Activated naive CD4-positive, alpha-beta T cell treated with anti-CD3 and anti-CD28 coated beads, Interleukin-2, amount 50 U/mL, for 24 hours (primary cell): ENCODE data around the gene PDE4B.
A peak's percentile ranks its signal among the peaks of the same experiment; 100 is the strongest.
"Not testable (repeated sequence)": the region's sequence is repeated elsewhere in the genome, so short reads cannot be mapped to it uniquely, and the experiment has no call there.

Experiments
- H3K27ac Mint-ChIP-seq: one replicate; pipeline ENCODE4 v1.8.0; 2021; ENCODE audit warnings: mild to moderate bottlenecking, mixed read lengths
- H3K27me3 Mint-ChIP-seq: one replicate; pipeline ENCODE4 v1.8.0; 2021; ENCODE audit warnings: mixed read lengths
- H3K36me3 Mint-ChIP-seq: one replicate; pipeline ENCODE4 v1.8.0; 2021; ENCODE audit warnings: mixed read lengths
- H3K4me1 Mint-ChIP-seq: one replicate; pipeline ENCODE4 v1.8.0; 2021; ENCODE audit warnings: mixed read lengths
- H3K4me3 Mint-ChIP-seq: one replicate; pipeline ENCODE4 v1.8.0; 2021; ENCODE audit warnings: mild to moderate bottlenecking, mixed read lengths
- H3K9me3 Mint-ChIP-seq: one replicate; pipeline ENCODE4 v1.8.0; 2021; ENCODE audit warnings: mixed read lengths

Gene PDE4B

DNA sequence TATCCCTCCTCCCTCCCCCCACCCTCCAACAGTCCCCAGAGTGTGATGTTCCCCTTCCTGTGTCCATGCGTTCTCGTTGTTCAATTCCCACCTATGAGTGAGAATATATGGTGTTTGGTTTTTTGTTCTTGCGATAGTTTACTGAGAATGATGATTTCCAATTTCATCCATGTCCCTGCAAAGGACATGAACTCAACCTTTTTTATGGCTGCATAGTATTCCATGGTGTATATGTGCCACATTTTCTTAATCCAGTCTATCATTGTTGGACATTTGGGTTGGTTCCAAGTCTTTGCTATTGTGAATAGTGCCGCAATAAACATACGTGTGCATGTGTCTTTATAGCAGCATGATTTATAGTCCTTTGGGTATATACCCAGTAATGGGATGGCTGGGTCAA, 311.4 kb downstream of the PDE4B start:
- H3K9me3 Mint-ChIP-seq, H3K4me1 Mint-ChIP-seq, H3K36me3 Mint-ChIP-seq, H3K27me3 Mint-ChIP-seq, H3K27ac Mint-ChIP-seq, H3K4me3 Mint-ChIP-seq: not testable (repeated sequence)

DNA sequence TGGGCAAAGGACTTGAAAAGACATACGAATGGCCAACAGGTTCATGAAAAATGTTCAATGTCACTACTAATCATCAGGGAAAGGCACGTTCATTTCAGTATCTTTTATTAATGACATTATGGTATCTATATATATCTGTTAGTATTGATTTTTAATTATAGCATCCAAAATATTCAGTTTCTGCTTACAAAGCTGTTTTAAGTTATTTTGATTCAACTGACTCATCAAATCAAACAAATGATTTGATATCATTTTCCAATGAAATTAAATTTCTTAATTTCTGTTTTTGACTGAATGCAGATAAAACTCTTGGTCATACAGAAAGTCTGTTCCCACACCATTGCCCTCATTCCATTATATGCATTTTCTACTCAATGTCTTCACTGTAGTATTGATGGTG, 315.9 kb downstream of the PDE4B start:
- no peaks in the 10 kb centered on the region for H3K36me3 Mint-ChIP-seq
- no peak overlapping the region for H3K27ac Mint-ChIP-seq
- peaks cover 6% of the 10 kb centered on the region for H3K27me3 Mint-ChIP-seq
- no peaks in the 10 kb centered on the region for H3K9me3 Mint-ChIP-seq
- H3K4me3 Mint-ChIP-seq, result no peak overlapping the region
- no peaks in the 10 kb centered on the region for H3K4me1 Mint-ChIP-seq

DNA sequence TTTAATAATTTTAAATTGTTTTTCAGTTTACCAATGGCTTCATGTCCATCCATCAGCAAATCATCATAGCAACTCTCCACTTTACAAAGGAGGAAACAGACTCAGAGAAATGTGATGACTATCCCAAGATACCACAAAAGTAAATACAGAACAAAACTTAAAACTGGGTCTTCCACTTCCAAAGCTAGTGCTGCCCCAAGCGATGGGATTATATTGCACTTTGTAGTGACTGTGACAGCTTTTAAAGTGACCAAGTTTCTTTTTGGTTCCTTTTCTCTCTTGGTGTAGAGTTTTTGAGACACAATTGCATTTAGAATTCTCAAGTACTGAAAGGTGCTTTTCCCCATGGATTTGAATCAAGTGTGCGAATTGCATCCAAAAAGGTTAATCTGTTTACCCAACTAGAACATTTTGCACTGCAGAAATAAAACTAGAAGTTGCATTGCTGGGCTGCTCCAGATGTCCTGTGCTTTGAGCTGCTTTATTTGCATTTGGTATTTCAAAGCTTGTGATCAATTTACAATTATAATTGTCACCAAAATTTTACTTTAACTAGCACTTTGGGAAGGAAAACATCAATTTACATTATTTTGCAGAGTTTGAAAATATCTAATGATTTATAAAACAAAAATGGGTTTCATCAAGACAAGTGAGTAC, 320.2 kb downstream of the PDE4B start:
- H3K4me3 Mint-ChIP-seq, result no peak overlapping the region
- H3K36me3 Mint-ChIP-seq, result no peaks in the 10 kb centered on the region
- H3K4me1 Mint-ChIP-seq, result no peaks in the 10 kb centered on the region
- no peaks in the 10 kb centered on the region for H3K9me3 Mint-ChIP-seq
- H3K27me3 Mint-ChIP-seq, result peaks cover 6% of the 10 kb centered on the region
- H3K27ac Mint-ChIP-seq, result no peak overlapping the region

DNA sequence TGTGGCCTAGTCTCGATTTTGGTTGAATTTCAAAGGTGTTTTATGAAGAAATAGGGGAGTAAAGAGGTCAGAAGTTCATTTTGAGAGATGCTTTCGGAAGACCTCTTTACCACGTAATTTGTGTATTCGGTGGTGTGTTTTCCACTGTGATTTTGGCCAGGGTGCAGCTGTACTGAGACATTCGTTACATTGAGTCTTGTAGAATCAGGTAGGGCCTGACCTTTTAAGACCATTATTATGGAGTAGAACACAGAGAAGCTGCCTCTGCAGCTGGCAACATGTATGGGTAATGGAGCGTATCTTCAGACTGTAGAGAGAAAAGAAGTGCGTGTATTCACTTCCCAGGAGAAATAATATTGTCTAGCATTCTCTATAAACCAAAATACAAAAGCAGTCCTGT, 326.5 kb downstream of the PDE4B start:
- Mint-ChIP-seq H3K4me1 (no peaks in the 10 kb centered on the region), H3K9me3 (no peaks in the 10 kb centered on the region), H3K36me3 (no peaks in the 10 kb centered on the region), H3K4me3 (no peak overlapping the region), H3K27me3 (peaks cover 6% of the 10 kb centered on the region), H3K27ac (no peak overlapping the region)

DNA sequence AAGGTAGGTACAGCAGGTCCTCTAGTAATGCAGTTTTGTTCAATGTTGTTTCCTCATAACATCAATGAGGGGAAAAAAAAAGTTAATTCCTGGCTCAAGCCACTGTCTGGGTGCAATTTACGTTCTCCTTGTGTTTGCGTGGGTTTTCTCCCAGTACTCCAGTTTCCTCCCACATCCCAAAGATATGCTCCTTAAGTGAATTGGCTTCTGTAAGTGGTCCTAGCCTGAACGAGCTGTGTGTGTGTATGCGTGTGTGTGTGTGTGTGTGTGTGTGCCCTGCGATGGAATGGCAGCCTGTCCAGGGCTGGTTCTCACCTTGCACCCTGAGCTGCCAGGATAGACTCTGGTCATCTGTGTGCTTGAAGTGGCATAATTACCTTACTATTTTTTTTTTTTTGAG, 332.0 kb downstream of the PDE4B start:
- H3K27ac Mint-ChIP-seq, result no peak overlapping the region
- peaks cover 8% of the 10 kb centered on the region for H3K4me1 Mint-ChIP-seq
- no peaks in the 10 kb centered on the region for H3K36me3 Mint-ChIP-seq
- peaks cover 12% of the 10 kb centered on the region for H3K27me3 Mint-ChIP-seq
- H3K9me3 Mint-ChIP-seq, result peaks cover 7% of the 10 kb centered on the region
- no peak overlapping the region for H3K4me3 Mint-ChIP-seq

DNA sequence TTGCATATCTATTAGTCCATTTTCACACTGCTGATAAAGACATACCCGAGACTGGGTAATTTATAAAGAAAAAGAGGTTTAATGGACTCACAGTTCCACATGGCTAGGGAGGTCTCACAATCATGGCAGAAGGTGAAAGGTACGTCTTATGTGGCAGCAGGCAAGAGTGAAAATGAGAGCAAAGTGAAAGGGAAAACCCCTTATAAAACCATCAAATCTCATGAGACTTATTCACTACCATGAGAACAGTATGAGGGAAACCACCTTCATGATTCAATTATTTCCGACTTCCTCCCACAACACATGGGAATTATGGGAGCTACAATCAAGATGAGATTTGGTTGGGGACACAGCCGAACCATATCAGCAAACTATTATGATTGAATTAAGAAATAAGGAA, 335.9 kb downstream of the PDE4B start:
- not testable (repeated sequence) for H3K9me3 Mint-ChIP-seq, H3K36me3 Mint-ChIP-seq, H3K4me3 Mint-ChIP-seq, H3K27me3 Mint-ChIP-seq
- H3K27ac Mint-ChIP-seq, result peak overlapping the region; percentile 55
- H3K4me1 Mint-ChIP-seq, result peaks cover 12% of the 10 kb centered on the region

DNA sequence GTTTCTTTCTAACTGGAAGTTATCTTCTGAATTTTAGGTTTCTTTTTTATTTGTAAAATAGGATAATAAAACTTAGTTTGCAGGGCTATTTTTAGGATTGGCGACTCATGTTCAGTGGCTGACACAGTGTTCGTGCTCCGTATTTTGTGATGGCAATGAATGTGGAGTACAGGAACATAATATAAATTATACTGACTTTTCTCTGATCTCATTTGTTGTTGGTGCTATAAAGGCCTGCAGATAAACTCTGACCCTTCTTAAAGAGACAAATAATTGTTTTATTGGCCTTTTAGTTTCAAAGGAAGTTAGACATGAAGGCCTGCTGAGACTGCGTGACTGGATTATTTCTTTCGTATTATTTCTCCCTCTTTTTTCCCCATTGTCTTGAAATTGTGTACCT, 339.6 kb downstream of the PDE4B start:
- no peaks in the 10 kb centered on the region for H3K36me3 Mint-ChIP-seq
- H3K4me1 Mint-ChIP-seq, result peaks cover 12% of the 10 kb centered on the region
- peaks cover 7% of the 10 kb centered on the region for H3K9me3 Mint-ChIP-seq
- no peak overlapping the region for H3K4me3 Mint-ChIP-seq
- H3K27me3 Mint-ChIP-seq, result peaks cover 1% of the 10 kb centered on the region
- no peak overlapping the region for H3K27ac Mint-ChIP-seq

DNA sequence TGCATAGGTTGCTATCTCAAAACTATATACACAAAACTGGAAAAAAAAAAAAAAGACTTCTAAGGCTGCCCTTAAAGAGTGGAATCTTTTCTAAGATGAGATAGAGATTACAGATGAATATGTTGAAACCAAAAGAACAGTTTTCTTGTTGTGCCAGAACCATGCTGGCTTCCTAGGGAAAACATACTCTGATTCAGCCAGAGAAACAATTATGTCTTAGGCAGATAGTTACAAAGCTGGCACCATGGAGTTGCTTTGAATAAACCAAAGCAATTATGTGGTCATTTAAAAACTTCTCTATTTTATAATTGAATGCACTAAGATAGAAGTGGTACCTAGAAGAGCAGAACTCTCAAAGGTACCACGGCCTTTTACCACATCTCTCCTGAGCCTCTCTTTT, 341.3 kb downstream of the PDE4B start:
- no peaks in the 10 kb centered on the region for H3K9me3 Mint-ChIP-seq
- H3K27ac Mint-ChIP-seq, result no peak overlapping the region
- no peaks in the 10 kb centered on the region for H3K36me3 Mint-ChIP-seq
- no peaks in the 10 kb centered on the region for H3K27me3 Mint-ChIP-seq
- no peak overlapping the region for H3K4me3 Mint-ChIP-seq
- peaks cover 4% of the 10 kb centered on the region for H3K4me1 Mint-ChIP-seq

DNA sequence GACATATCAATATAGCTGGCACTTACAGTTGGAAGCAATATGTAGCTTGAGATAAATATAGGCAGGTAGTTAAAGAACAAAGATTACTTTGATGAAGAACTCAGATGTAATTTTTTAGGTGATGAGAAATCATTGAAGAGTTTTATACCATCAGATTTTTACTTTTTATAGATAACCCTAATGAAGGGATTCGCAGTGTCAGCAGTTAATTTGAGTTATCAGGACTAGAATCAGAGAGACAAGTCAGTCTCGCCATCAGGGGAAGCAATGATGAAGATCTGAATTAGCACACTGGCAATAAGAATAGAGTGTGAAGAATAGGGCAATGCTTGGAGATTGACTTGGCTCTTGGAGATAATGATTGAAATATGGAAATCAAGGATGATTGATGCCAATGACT, 342.5 kb downstream of the PDE4B start:
- H3K9me3 Mint-ChIP-seq, result no peaks in the 10 kb centered on the region
- H3K4me1 Mint-ChIP-seq, result peaks cover 4% of the 10 kb centered on the region
- H3K27me3 Mint-ChIP-seq, result no peaks in the 10 kb centered on the region
- no peak overlapping the region for H3K27ac Mint-ChIP-seq
- H3K4me3 Mint-ChIP-seq, result no peak overlapping the region
- no peaks in the 10 kb centered on the region for H3K36me3 Mint-ChIP-seq

DNA sequence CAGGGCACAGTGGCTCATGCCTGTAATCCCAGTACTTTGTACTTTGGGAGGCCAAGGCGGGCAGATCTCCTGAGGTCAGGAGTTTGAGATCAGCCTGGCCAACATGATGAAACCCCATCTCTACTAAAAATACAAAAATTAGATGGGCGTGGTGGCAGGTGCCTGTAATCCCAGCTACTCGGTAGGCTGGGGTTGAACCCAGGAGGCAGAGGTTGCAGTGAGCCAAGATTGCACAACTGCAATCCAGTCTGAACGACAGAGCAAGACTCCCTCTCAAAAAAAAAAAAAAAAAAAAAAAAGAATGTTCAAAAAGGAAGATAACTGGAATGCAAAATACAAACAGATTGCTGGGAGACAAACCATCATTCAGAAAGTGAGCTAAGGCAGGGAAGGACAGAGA, 343.7 kb downstream of the PDE4B start:
- H3K27ac Mint-ChIP-seq, H3K4me1 Mint-ChIP-seq, H3K27me3 Mint-ChIP-seq, H3K9me3 Mint-ChIP-seq, H3K4me3 Mint-ChIP-seq, H3K36me3 Mint-ChIP-seq: not testable (repeated sequence)

DNA sequence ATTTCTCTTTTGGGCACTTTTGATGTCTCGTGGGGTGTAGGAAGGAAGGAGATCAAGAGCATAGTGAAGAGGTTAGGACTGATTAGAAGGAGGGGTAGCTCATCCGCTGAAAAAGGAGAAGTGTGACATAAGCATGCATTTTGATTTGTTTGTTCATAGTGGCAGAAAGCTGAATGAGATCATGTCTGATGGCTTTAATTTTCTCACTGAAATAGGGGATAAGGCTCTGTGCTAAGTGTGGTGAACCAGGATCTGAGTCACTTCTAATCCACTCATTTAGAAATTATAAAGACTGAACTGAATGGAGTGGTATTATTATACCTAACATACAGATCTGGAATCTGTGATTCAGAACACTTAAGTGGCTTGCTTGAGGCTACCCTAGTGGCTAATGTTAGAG, 344.5 kb downstream of the PDE4B start:
- no peaks in the 10 kb centered on the region for H3K9me3 Mint-ChIP-seq
- no peaks in the 10 kb centered on the region for H3K27me3 Mint-ChIP-seq
- no peak overlapping the region for H3K4me3 Mint-ChIP-seq
- H3K4me1 Mint-ChIP-seq, result no peaks in the 10 kb centered on the region
- no peaks in the 10 kb centered on the region for H3K36me3 Mint-ChIP-seq
- H3K27ac Mint-ChIP-seq, result peak overlapping the region; percentile 10

DNA sequence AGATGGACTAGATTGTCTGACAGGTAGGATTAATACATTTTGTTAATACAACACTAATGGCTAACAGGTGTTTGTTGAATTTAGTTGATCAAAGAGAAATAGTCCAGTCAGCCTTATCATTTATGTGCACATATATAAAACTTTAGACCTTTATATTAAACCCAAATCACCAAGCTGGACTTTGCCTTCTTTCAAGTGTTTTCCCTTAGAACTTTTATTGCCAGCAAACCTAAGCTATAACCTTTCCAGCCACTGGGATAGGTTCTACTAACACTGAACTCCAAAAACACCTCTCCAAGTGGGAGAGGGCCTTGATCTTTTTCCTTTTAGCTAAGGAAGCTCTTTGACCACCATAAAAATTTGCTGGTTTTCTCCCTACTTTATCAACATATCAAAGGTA, 345.9 kb downstream of the PDE4B start:
- H3K4me1 Mint-ChIP-seq, result no peaks in the 10 kb centered on the region

DNA sequence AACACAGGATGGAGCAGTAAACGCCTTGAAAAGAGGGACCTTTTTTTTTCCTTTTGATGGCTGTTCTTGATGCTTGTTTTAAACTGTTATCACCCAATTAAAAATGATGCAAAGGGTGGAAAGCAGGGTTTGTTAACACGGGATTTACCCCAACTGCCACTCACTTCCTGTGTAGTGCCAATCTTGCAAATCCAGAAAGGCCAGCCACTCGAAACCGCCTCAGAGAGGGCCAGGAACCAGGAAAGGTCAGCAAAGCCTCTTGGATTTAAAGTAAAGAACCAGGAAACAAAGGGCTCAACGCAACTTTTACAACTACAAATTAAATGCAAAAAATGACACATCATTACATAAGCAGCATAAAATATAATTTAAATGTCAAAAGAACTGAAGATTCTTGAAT, 347.4 kb downstream of the PDE4B start:
- no peak overlapping the region for H3K27ac Mint-ChIP-seq
- no peaks in the 10 kb centered on the region for H3K36me3 Mint-ChIP-seq
- no peaks in the 10 kb centered on the region for H3K4me1 Mint-ChIP-seq
- no peak overlapping the region for H3K4me3 Mint-ChIP-seq
- no peaks in the 10 kb centered on the region for H3K27me3 Mint-ChIP-seq
- no peaks in the 10 kb centered on the region for H3K9me3 Mint-ChIP-seq

More for the DNA sequence above, 345.9 kb downstream of the PDE4B start:
- H3K4me3 Mint-ChIP-seq, result no peak overlapping the region
- H3K27me3 Mint-ChIP-seq, result no peaks in the 10 kb centered on the region
- H3K9me3 Mint-ChIP-seq, result no peaks in the 10 kb centered on the region
- H3K36me3 Mint-ChIP-seq, result no peaks in the 10 kb centered on the region
- no peak overlapping the region for H3K27ac Mint-ChIP-seq

DNA sequence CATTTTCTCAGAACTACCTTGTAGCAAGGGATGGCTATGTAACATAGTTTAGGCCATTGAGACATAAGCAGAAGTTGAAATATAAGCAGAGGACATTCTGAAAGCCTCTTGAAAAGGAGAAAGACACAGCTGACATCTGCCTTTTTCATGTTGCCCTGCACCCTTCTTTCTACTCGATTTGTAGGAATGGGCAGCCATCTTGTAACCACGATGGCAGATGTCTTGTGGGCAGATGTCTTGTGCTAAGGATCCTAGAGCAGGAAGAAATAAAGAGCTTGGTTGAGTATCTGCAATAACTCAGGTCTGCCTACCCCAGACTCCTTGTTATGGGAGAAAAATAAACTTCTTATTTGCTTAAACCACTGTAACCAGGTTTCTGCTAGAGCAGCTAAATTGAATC, 351.0 kb downstream of the PDE4B start:
- no peaks in the 10 kb centered on the region for H3K9me3 Mint-ChIP-seq
- H3K4me3 Mint-ChIP-seq, result no peak overlapping the region
- no peak overlapping the region for H3K27ac Mint-ChIP-seq
- H3K36me3 Mint-ChIP-seq, result no peaks in the 10 kb centered on the region
- H3K27me3 Mint-ChIP-seq, result peaks cover 3% of the 10 kb centered on the region
- H3K4me1 Mint-ChIP-seq, result no peaks in the 10 kb centered on the region

DNA sequence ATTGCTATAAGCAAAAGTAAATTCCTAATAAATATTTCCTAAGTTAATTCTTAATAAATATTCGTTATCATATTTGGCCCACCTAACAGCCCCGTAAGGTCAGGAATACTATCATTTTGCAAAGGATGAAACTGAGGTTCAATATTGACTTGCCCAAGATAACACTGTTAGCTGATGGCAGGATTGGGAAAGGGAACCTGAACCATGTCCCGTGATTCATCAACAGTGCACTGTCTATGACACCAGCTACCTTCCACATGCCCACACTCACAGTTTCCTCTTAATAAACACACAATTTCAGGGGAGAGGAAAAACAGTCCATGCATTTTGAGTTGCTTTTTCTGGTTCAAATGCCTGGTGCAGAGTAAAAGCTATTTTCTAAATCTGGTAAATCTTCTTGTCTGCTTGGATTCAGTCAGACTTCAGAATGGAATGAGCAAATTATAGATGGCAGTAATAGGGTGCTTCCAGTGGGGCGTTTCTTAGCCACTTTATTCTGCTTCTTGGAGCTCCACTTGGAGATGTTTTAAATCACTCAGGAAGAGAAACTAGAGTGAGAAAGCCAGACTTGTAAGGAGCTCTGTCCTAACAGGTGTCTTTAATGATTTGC, 354.6 kb downstream of the PDE4B start:
- Mint-ChIP-seq H3K36me3 (no peaks in the 10 kb centered on the region), H3K4me1 (no peaks in the 10 kb centered on the region)

DNA sequence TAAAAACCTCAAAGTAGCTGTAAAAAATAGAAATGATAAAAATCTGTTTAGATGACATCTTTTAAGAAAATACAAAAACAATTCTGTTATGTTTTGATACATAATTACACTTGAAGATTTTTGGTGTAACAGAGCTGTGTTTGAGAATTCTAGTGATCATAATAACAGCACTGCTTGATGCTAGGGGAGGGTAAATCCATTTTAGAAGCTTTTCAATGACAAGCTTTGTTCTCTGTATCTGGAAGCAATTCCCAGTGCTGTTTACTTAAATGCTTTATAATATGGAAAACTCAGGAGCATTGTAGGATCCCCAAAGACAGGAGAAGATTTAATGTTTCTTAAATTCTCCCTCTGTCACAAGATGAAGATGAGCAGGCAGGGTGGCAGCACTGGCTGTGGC, 359.3 kb downstream of the PDE4B start:
- Mint-ChIP-seq H3K4me3 (no peak overlapping the region), H3K4me1 (no peaks in the 10 kb centered on the region), H3K27me3 (peaks cover 21% of the 10 kb centered on the region), H3K27ac (no peak overlapping the region), H3K9me3 (no peaks in the 10 kb centered on the region), H3K36me3 (no peaks in the 10 kb centered on the region)

More for the DNA sequence above, 354.6 kb downstream of the PDE4B start:
- H3K9me3 Mint-ChIP-seq, result no peaks in the 10 kb centered on the region
- peaks cover 14% of the 10 kb centered on the region for H3K27me3 Mint-ChIP-seq
- H3K27ac Mint-ChIP-seq, result no peak overlapping the region
- H3K4me3 Mint-ChIP-seq, result no peak overlapping the region

DNA sequence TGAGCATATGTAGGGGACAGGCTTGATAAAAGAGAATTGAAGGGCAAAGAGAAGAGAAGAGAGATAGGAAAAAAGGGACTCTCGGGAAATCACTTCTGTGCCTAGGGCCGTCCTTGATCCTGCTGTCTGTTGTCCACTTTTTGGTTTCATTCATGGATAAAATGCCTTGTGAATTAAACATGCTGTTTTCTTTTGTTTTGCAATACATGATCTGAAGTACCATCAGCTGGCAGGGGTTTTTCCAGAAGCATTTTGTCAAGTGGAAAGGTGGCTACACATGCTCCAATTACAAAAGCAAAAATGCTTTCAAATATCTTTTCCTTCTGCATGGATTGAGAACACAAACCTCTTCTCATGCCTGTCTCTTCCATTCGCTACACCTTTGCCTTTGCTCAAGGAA, 361.7 kb downstream of the PDE4B start:
- H3K9me3 Mint-ChIP-seq, result no peaks in the 10 kb centered on the region
- peaks cover 22% of the 10 kb centered on the region for H3K27me3 Mint-ChIP-seq
- H3K27ac Mint-ChIP-seq, result no peak overlapping the region
- H3K36me3 Mint-ChIP-seq, result no peaks in the 10 kb centered on the region
- no peak overlapping the region for H3K4me3 Mint-ChIP-seq
- no peaks in the 10 kb centered on the region for H3K4me1 Mint-ChIP-seq
